ENCODE measurements around the gene CATSPERD.
"Not testable (repeated sequence)": the region's sequence is repeated elsewhere in the genome, so short reads cannot be mapped to it uniquely, and the experiment has no call there.

Gene CATSPERD

DNA sequence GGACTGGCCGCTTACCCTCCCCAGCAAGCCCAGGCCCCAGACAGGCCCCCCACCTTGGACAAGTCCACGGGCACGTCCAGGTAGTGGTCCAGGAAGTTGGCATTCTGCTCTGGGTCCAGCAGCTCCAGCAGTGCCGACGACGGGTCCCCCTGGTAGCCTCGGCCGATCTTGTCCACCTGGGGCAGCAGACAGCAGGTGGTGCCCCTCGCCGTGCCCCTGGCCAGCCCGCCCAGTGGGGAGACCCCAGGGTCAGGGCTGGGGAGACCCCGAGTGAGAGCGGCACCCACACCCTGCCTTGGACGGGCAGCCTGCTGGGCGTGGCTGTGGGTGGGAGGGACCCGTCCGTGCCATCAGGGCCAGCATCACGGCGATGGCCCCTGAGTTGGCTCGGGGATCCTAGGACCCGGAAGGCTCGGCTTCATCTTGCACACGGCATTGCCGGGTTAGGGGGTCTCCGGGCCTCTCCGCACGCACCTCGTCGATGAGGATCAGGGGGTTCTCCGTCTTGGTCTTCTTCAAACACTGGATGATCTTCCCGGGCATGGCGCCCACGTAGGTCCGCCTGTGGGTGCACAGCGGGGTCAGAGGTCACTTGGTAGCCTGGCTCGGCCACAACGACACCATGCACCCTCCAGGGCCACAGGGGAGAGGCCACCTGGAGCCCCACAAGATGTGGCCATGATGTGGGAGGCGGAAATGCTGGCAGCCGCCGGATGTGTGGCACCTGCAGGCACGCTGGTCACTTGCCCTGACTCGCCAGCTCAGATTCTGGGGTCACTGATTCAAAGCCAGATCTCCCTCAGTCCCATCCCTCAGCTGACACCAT lies 24.0 kb upstream of the CATSPERD start:
- Histone ChIP-seq H3K4me1 (ENCODE audit: control insufficient read depth, insufficient read depth, low read length) (peaks cover 4% of the 10 kb centered on the region), H3K27me3 (ENCODE audit: control insufficient read depth, insufficient read depth, low read length) (no peaks in the 10 kb centered on the region), H3K27ac (ENCODE audit: low read depth, low read length) (no peak overlapping the region), H3K9ac (ENCODE audit: low read length) (no peak overlapping the region), H3K4me3 (ENCODE audit: low read length) (no peak overlapping the region), H3K36me3 (ENCODE audit: control insufficient read depth, insufficient read depth, low read length) (peaks cover 48% of the 10 kb centered on the region)

GRCh38 chr19:5697022-5697889 lies 23.2 kb upstream of the CATSPERD start:
- no peaks in the 10 kb centered on the region for H3K27me3 ChIP-seq (ENCODE audit: control insufficient read depth, insufficient read depth, low read length)
- no peak overlapping the region for H3K4me3 ChIP-seq (ENCODE audit: low read length)
- H3K36me3 ChIP-seq (ENCODE audit: control insufficient read depth, insufficient read depth, low read length): peaks cover 47% of the 10 kb centered on the region
- no peak overlapping the region for H3K27ac ChIP-seq (ENCODE audit: low read depth, low read length)
- no peaks in the 10 kb centered on the region for H3K4me1 ChIP-seq (ENCODE audit: control insufficient read depth, insufficient read depth, low read length)
- H3K9ac ChIP-seq (ENCODE audit: low read length): no peak overlapping the region

GRCh38 chr19:5697890-5698634 lies 22.4 kb upstream of the CATSPERD start:
- H3K36me3 ChIP-seq (ENCODE audit: control insufficient read depth, insufficient read depth, low read length): peaks cover 40% of the 10 kb centered on the region
- no peak overlapping the region for H3K4me3 ChIP-seq (ENCODE audit: low read length)
- H3K27ac ChIP-seq (ENCODE audit: low read depth, low read length): no peak overlapping the region
- no peaks in the 10 kb centered on the region for H3K4me1 ChIP-seq (ENCODE audit: control insufficient read depth, insufficient read depth, low read length)
- no peaks in the 10 kb centered on the region for H3K27me3 ChIP-seq (ENCODE audit: control insufficient read depth, insufficient read depth, low read length)
- no peak overlapping the region for H3K9ac ChIP-seq (ENCODE audit: low read length)

GRCh38 chr19:5698635-5699422 lies 21.6 kb upstream of the CATSPERD start:
- Histone ChIP-seq H3K4me3 (ENCODE audit: low read length) (no peak overlapping the region), H3K4me1 (ENCODE audit: control insufficient read depth, insufficient read depth, low read length) (no peaks in the 10 kb centered on the region), H3K9ac (ENCODE audit: low read length) (no peak overlapping the region), H3K36me3 (ENCODE audit: control insufficient read depth, insufficient read depth, low read length) (peaks cover 40% of the 10 kb centered on the region), H3K27ac (ENCODE audit: low read depth, low read length) (no peak overlapping the region), H3K27me3 (ENCODE audit: control insufficient read depth, insufficient read depth, low read length) (no peaks in the 10 kb centered on the region)

DNA sequence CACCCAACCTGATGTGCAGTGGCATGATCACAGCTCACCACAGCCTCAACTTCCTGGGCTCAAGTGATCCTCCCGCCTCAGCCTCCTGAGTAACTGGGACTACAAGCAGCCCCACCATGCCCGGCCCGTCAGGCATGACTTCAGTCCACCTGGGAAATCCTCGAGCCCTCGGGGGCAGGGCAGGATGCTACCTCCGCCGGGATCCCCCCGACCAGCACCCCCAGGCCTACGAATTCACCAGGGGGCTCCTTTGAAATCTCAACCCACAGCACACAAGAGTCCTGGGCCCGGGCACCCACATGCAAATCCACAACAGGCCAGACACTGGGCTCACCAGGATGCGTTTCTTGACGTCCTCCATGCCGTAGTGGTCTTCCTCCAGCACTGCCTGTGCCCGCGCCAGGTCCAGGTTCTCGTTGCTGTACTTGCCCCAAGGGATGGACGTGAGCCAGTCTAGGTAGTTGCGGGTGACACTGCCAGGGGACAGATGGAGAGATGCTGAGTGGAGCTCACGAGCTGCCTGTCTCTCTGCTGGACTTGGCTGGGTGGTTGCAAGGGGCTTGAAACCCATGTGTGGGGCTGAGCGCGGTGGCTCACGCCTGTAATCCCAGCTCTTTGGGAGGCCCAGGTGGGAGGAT lies 19.9 kb upstream of the CATSPERD start:
- Histone ChIP-seq H3K27me3 (ENCODE audit: control insufficient read depth, insufficient read depth, low read length) (no peaks in the 10 kb centered on the region), H3K36me3 (ENCODE audit: control insufficient read depth, insufficient read depth, low read length) (peaks cover 30% of the 10 kb centered on the region), H3K27ac (ENCODE audit: low read depth, low read length) (no peak overlapping the region), H3K4me1 (ENCODE audit: control insufficient read depth, insufficient read depth, low read length) (no peaks in the 10 kb centered on the region), H3K4me3 (ENCODE audit: low read length) (no peak overlapping the region), H3K9ac (ENCODE audit: low read length) (no peak overlapping the region)

DNA sequence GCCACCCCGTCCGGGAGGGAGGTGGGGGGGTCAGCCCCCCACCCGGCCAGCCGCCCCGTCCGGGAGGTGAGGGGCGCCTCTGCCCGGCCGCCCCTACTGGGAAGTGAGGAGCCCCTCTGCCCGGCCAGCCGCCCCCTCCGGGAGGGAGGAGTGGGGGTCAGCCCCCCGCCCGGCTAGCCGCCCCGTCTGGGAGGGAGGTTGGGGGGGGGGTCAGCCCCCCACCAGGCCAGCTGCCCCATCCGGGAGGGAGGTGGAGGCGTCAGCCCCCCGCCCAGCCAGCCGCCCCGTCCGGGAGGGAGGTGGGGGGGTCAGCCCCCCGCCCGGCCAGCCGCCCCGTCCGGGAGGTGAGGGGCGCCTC lies 18.4 kb upstream of the CATSPERD start:
- peaks cover 31% of the 10 kb centered on the region for H3K36me3 ChIP-seq (ENCODE audit: control insufficient read depth, insufficient read depth, low read length)
- not testable (repeated sequence) for H3K4me1 ChIP-seq (ENCODE audit: control insufficient read depth, insufficient read depth, low read length)

GRCh38 chr19:5703819-5704818 lies 16.3 kb upstream of the CATSPERD start:
- H3K36me3 ChIP-seq (ENCODE audit: control insufficient read depth, insufficient read depth, low read length): peaks cover 30% of the 10 kb centered on the region
- no peaks in the 10 kb centered on the region for H3K27me3 ChIP-seq (ENCODE audit: control insufficient read depth, insufficient read depth, low read length)
- no peak overlapping the region for H3K27ac ChIP-seq (ENCODE audit: low read depth, low read length)
- H3K4me3 ChIP-seq (ENCODE audit: low read length): no peak overlapping the region
- H3K9ac ChIP-seq (ENCODE audit: low read length): no peak overlapping the region
- H3K4me1 ChIP-seq (ENCODE audit: control insufficient read depth, insufficient read depth, low read length): no peaks in the 10 kb centered on the region

More for the DNA sequence above, 18.4 kb upstream of the CATSPERD start:
- not testable (repeated sequence) for H3K27ac ChIP-seq (ENCODE audit: low read depth, low read length); H3K9ac ChIP-seq (ENCODE audit: low read length); H3K4me3 ChIP-seq (ENCODE audit: low read length); H3K27me3 ChIP-seq (ENCODE audit: control insufficient read depth, insufficient read depth, low read length)

GRCh38 chr19:5705552-5705951 lies 14.9 kb upstream of the CATSPERD start:
- H3K4me3 ChIP-seq (ENCODE audit: low read length): no peak overlapping the region
- no peak overlapping the region for H3K27ac ChIP-seq (ENCODE audit: low read depth, low read length)
- peaks cover 30% of the 10 kb centered on the region for H3K36me3 ChIP-seq (ENCODE audit: control insufficient read depth, insufficient read depth, low read length)
- H3K4me1 ChIP-seq (ENCODE audit: control insufficient read depth, insufficient read depth, low read length): no peaks in the 10 kb centered on the region
- H3K27me3 ChIP-seq (ENCODE audit: control insufficient read depth, insufficient read depth, low read length): no peaks in the 10 kb centered on the region
- H3K9ac ChIP-seq (ENCODE audit: low read length): no peak overlapping the region

- Histone ChIP-seq H3K27me3 (ENCODE audit: control insufficient read depth, insufficient read depth, low read length) (no peaks in the 10 kb centered on the region), H3K36me3 (ENCODE audit: control insufficient read depth, insufficient read depth, low read length) (peaks cover 38% of the 10 kb centered on the region), H3K4me3 (ENCODE audit: low read length) (no peak overlapping the region), H3K4me1 (ENCODE audit: control insufficient read depth, insufficient read depth, low read length) (no peaks in the 10 kb centered on the region), H3K9ac (ENCODE audit: low read length) (no peak overlapping the region), H3K27ac (ENCODE audit: low read depth, low read length) (no peak overlapping the region)
Measured at GRCh38 chr19:5706876-5707573, 13.4 kb upstream of the CATSPERD start.
